T-helper 1 cell (primary cell): ENCODE measurements around the gene DCTN2.

Experiments used
- DNase-seq, 5 donors: peaks; one replicate each; pipeline ENCODE4 v3.0.0-alpha.2; 2012 to 2020

DCTN2 gene

DNA sequence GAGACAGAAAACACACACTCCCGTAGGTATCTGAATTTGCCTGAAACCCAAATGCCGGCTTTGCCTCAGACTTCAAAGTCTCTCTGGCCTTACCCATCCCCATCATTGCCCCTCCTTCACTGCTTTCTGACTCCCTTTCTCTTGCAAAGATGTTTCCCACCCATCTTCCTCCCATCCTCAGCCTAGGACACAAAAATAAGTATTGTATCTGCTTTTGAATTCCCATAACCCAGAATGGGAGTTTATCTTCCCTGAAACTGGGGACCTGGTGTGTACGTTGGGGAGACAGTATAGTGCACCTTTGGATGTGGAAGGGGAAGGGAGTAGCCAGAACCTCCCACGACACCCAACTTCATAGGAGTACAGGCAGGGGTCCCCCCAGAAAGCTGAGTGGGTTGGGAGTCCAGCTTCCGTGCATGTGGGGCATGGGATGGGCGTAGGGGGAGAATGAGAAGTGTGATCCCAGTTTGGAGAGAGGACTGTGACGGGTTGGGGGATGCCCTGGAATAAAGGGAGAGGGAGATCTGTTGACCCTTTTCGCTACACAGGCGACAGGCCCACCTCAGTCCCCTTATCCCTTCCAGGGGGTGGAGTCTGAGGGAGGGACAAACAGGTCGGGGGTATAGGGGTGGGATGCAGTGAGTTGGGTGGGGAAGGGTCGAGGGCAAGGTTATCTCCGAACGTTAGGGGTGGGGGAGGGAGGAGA lies 2.4 kb upstream of the DCTN2 start:
- DNase-seq: no peak

DNA sequence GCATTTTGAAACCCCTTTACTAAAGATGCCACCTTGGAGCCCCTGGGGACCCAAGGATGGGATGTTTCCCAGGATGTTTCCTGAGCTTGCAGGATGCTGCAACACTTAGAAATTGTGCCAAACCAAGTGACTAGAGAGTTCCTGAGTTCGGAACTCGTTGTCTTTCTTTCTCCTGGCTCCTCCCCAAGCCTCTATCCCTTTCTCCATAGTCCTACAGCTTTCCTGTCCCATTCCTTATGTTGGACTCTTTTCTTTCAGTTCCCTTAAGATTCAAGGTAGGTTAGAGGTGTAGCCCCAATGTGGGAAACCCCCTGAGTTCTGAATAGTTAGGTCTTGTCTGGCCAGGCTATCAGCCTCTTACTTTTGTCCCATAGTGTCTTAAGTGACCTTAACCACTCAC lies 1.5 kb upstream of the DCTN2 start:
- no peak for DNase-seq

- no peak for DNase-seq
Observed at GRCh38 chr12:57548013-57548315, 972 bp upstream of the DCTN2 start.

- DNase-seq: no peak
Observed at GRCh38 chr12:57547288-57548012, 458 bp upstream of the DCTN2 start.

DNA sequence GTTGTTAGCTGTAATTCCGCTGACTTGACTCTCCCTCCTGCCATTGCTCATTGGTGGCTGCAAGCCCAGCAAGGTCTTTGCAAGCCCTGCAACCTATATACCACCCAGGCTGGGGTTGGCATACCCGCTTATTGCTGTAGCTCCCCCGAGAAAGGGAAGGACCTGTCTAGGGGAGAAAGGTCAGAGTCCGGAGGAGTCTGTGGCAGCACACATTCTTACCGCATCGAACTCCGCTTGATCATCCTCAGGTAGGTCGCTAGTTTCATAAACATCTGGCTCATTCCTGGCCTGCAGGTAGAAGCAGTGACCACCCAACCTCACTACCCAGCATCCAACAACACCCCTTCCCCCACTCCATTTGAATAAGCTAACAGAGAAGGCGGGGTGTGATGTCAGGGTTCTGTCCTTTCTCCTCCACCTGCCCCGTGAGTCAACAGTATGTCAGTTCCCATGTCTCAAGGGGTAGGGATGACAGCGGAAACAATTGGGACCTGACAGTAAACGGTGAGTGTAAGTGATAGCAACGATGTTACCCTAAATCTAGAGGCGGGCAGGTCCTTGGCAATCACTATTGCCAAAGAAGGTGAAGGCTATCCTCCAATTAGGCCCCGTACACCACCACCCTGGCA lies 1.1 kb downstream of the DCTN2 start:
- DNase-seq: no peak

DNA sequence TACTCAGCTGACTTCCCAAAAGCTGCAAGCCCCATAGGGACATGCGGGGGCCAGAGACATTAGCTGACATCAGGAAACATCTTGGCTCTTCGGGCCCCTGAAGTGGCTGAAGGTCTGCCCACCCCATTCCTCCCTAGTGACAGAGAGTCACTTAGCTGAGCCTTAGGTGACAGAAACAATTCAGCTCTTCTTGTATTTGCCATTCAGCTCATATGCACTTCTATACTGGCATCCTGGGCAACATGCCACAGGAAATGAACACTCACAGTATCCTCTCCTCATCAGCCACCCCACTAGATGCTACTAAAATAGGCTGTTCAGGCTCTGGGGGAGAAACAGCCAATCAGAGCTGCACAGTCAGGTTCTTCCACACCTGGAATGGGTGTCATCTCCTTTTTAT lies 3.4 kb downstream of the DCTN2 start:
- DNase-seq: no peak

DNA sequence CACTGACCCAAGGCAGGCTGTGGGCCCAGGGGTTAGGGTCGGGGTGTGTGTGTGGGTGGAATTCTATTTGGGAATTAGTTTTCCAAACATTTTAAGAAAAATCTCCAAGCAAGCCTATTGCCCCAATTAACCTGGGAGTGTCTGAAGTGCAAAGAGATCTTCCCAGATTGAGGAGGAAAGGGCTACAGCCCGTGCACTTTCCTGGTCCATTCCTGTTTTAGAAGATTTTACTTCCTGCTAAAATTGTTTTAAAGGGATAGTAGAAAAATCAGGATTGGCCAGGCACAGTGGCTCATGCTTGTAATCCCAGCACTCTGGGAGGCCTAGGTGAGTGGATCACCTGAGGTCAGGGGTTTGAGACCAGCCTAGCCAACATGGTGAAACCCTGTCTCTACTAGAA lies 5.3 kb downstream of the DCTN2 start:
- no peak for DNase-seq

- DNase-seq: no peak
Observed at GRCh38 chr12:57541001-57541400, 6.0 kb downstream of the DCTN2 start.

- DNase-seq: no peak
Observed at GRCh38 chr12:57539134-57539768, 7.7 kb downstream of the DCTN2 start.

GRCh38 chr12:57536597-57536942 lies 10.4 kb downstream of the DCTN2 start:
- DNase-seq: no peak

DNA sequence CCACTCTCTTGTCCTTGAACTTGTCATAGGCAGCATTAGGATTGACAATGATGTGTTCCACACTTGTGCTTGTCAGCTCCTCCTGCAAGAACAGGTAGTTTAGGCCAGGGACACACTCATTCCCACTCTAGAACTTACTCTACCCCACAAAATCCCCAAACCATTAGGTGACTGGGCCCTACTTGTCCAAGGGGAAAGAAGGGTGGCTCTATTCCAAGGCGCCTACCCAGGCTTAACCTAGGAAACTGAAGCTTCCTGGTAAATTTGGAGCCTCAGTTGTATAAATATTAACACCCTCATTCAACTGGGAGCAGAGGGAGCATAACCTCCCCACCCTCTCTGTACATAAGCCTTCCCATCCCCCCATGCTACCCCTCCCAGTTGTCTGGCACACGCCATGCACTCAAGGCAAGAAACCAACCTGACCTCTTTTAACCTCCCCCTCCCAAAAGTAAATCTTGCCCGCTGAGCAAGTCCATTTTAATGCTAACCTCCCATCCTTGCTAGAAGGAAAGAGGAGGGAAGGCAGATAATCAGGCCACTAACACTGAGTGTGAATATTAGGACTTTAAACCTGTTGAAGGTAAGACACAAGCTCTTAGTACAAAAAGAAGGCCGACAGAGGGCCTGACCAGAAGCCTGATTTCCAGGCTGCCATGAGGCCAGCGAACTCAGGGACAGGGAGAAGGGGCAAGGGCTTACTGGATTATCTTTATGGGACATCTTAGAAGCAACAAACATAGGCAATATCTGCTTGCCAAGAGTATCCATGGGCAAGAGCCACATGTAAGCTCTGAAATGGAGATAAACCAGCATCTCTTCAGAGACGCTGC lies 11.0 kb downstream of the DCTN2 start:
- no peak for DNase-seq

DNA sequence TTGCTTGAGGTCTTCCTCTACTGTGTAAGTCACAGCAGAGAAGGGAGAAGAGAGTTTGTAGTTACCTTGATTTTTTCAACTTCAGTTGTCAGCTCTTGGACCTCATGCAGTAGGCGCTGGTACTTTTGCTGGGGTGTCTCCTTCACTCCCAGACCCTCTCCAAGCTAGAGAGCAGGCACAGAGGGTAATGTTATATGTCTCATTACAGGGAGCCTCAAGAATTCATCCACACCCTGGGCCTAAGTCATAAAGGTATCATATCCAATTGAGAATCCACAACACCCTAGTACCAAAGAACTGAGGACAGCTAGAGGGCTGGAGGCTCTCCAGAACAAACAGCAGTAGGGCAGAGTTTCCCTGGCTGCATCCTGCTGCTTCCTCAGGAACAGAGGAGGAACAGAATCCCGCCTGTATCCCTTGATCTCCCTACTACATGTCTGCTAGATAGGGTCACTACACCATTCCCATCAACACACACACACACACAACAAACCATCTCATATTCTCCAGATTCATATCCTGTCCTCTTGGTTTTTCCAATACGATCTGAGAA lies 11.9 kb downstream of the DCTN2 start:
- DNase-seq: no peak

DNA sequence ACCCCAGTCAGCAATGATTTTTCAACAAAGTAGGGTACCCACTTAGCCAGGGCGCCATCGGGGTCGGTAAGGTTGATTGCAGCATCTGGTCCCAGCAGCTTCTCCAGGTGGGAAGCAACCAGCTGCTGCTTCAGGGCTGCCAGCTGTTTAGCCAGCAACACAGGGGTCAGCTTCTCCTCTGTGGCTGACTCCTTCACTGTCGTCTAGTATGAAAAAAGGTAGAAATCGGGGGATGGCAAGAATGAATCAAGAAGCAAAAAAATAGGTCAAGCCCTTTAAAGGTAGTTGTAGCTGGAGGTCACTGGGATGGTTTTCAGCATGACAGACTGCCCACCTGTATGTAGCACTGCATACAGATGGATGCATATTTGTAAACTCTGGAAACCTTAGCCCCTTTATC lies 12.7 kb downstream of the DCTN2 start:
- no peak for DNase-seq

DNA sequence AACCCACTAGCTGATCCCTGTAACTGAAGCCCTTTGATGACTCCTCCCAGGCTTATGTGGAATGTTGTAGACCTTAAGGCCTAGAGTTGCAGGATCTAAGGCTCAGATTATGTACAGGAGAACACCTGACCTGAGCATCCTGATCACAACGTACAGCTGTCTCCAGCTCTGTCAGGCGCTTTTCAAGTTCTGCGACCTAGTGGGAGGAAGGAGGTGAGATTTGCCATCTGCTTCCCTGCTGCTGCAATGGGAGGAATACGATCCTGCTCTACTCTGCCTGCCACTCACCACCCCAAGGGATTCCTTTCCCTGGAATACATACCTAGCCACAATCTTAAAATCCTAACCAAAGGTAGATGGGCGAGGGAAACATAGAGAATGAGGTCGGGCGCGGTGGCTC lies 13.9 kb downstream of the DCTN2 start:
- DNase-seq: no peak

DNA sequence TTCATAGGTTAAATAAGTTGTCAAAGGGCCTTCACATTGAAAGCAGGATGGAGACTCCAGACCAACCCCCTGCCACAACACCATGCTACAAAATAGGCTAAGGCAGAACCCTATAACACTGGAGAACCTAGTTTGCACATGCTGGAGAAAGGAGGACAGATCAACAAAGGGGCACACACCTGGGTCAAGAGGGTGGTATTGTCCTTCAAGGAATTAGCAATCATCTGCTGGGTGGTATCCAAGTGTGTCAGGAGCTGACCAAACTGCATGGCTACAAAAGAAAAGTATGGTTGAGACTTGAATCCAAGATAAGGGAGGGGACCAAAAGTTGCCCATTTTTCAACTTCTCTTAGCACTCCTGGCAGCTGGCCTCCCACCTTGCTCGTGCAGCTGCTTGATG lies 15.2 kb downstream of the DCTN2 start:
- no peak for DNase-seq

- DNase-seq: no peak
Observed at GRCh38 chr12:57530396-57531142, 16.4 kb downstream of the DCTN2 start.

DNA sequence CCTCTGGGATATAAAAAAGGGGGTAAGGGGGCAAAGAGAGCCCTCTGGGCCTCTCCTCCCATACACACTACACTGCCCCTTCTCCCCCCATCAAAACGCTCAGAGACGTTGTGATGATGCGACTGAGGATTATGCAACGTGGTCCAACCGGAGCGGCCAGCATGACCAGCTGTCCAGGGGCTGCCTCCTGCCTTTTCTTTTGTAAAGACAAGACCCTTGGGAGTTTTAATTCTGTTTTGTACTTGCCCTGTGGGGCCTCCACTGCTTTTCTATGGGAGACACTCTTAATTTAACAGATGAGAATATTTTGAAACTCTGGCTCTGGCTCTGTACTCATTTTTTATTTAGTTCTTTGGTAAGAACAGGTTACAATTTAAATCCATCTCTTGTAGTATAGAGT lies 17.2 kb downstream of the DCTN2 start:
- DNase-seq: no peak

GRCh38 chr12:57528831-57529555 lies 18.0 kb downstream of the DCTN2 start:
- no peak for DNase-seq

- DNase-seq: no peak
Observed at GRCh38 chr12:57528176-57528575, 18.8 kb downstream of the DCTN2 start.

GRCh38 chr12:57527184-57527583 lies 19.8 kb downstream of the DCTN2 start:
- DNase-seq: no peak

DNA sequence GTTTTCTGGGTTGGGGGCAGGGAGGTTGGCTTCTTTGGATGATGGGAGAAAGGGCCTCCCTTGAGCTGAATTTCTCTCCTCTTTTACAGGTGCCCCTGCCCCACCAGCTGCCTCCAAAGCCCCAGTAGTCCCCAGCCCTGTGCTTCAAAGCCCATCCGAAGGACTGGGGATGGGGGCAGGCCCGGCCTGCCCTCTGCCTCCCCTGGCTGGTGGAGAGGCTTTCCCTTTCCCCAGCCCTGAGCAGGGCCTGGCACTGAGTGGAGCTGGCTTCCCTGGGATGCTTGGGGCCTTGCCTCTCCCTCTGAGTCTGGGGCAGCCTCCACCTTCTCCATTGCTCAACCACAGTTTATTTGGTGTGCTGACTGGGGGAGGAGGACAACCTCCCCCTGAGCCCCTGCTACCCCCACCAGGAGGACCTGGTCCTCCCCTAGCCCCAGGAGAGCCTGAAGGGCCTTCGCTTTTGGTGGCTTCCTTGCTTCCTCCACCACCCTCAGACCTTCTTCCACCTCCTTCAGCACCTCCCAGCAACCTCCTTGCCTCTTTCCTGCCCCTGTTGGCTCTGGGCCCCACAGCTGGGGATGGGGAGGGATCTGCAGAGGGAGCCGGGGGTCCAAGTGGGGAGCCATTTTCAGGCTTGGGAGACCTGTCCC lies 20.4 kb downstream of the DCTN2 start:
- no peak for DNase-seq
